Progenitor cell of endocrine pancreas (in vitro differentiated cells): Measurements from ENCODE around the gene ABCA10. TPM values are rescaled to one million over a fixed set of nuclear protein-coding genes. Genes with fewer than 3 reads are reported as not detected.
A peak's percentile ranks its signal among the peaks of the same experiment; 100 is the strongest.

Experiments
- DNase-seq: peaks from one replicate; pipeline ENCODE4 v3.0.0; 2021; ENCODE audit warnings: low spot score; ENCODE audit not compliant: unreplicated experiment
- H3K27ac Mint-ChIP-seq: 2 replicates; pipeline ENCODE4 v1.8.0; 2021; ENCODE audit warnings: mild to moderate bottlenecking, moderate library complexity, mixed read lengths
- H3K27me3 Mint-ChIP-seq: 2 replicates; pipeline ENCODE4 v1.8.0; 2021; ENCODE audit warnings: mixed read lengths
- H3K36me3 Mint-ChIP-seq: 2 replicates; pipeline ENCODE4 v1.8.0; 2022; ENCODE audit warnings: mixed read lengths; ENCODE audit not compliant: insufficient read depth
- H3K4me1 Mint-ChIP-seq: 2 replicates; pipeline ENCODE4 v1.8.0; 2021; ENCODE audit warnings: low read depth, mixed read lengths
- H3K4me3 Mint-ChIP-seq: 2 replicates; pipeline ENCODE4 v1.8.0; 2021; ENCODE audit warnings: low read depth, mild to moderate bottlenecking, moderate library complexity, mixed read lengths
- H3K9me3 Mint-ChIP-seq: 2 replicates; pipeline ENCODE4 v1.8.0; 2021; ENCODE audit warnings: low read depth, mixed read lengths
- total RNA-seq: library from RNA; stranded (reverse); gene quantifications from 2 replicates; pipeline ENCODE4 v1.2.1, GENCODE V29; 2021
- TF ChIP-seq, protein P1 (sequence below): fragments of 200-600 bp; sonication (generic); IDR thresholded peaks from one replicate; pipeline ENCODE4 v1.5.0; 2021; ENCODE audit warnings: antibody characterized with exemption, mild to moderate bottlenecking; ENCODE audit not compliant: unreplicated experiment

The ABCA10 gene
- total RNA-seq, 1 donor from 2014 or later, result 0.17 TPM

DNA sequence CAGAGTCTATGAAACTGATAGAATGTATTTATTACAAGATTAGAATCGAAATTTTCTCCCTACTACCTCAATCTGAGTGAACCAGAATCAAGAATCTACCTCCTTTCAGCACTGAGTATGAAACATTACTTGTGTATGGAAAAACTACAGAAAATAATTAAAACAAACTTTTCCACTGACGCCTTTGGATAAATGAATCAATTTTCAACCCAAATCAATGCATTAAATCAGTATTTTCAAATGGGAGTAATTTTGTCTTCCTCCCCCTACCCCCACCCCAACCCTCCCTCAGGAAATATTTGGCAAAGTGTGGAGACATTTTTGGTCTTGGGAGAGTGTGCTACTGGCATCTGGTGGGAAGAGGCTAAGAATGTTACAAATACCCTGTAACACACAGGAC is 7.8 kb upstream of the ABCA10 start:
- TF ChIP-seq, protein P1, sequence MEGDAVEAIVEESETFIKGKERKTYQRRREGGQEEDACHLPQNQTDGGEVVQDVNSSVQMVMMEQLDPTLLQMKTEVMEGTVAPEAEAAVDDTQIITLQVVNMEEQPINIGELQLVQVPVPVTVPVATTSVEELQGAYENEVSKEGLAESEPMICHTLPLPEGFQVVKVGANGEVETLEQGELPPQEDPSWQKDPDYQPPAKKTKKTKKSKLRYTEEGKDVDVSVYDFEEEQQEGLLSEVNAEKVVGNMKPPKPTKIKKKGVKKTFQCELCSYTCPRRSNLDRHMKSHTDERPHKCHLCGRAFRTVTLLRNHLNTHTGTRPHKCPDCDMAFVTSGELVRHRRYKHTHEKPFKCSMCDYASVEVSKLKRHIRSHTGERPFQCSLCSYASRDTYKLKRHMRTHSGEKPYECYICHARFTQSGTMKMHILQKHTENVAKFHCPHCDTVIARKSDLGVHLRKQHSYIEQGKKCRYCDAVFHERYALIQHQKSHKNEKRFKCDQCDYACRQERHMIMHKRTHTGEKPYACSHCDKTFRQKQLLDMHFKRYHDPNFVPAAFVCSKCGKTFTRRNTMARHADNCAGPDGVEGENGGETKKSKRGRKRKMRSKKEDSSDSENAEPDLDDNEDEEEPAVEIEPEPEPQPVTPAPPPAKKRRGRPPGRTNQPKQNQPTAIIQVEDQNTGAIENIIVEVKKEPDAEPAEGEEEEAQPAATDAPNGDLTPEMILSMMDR, result no peak
- H3K36me3 Mint-ChIP-seq, result no peaks in the 10 kb centered on the region
- H3K4me3 Mint-ChIP-seq, result no peak overlapping the region
- H3K27me3 Mint-ChIP-seq, result no peaks in the 10 kb centered on the region
- H3K9me3 Mint-ChIP-seq, result peaks cover 10% of the 10 kb centered on the region
- no peak for DNase-seq
- peaks cover 4% of the 10 kb centered on the region for H3K4me1 Mint-ChIP-seq
- no peak overlapping the region for H3K27ac Mint-ChIP-seq

DNA sequence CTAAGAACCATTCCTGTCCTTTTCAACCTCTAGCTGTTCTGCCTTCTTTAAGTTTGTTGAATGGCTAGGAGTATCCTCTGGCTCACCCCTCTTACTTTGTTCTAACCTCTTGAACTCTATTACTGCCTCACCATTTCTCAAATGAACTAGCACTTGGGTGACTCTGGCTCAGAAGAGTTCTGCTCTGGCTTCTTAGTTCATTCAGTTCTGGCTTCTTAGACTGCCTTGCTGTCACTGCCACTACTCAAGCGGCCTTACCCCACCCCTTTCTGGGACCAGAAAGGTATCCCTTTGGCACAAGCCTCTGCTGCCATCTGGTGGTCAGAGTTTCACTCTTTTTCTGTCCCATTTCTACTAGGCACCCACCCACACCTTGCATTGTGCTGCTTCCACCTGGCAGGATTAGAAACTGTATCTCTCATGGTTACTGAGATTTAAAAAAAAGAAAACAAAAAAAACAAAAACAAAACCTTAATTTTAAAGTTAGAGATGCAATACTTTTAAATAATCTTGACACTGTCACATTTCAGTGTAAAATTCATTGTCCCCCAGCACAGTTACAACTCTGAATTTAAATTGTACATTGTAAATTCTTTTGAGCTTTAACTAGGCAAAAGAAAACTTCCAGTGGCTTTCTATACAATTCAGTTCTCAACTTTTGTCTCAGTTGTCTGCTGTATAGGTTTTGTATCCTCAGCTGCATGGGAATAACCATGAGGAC is 6.9 kb upstream of the ABCA10 start:
- H3K9me3 Mint-ChIP-seq, result peaks cover 17% of the 10 kb centered on the region
- H3K4me3 Mint-ChIP-seq, result no peak overlapping the region
- DNase-seq, result peak; percentile 82
- no peaks in the 10 kb centered on the region for H3K27me3 Mint-ChIP-seq
- TF ChIP-seq, protein P1, result peak; percentile 87
- H3K36me3 Mint-ChIP-seq, result no peaks in the 10 kb centered on the region
- H3K27ac Mint-ChIP-seq, result no peak overlapping the region
- peaks cover 4% of the 10 kb centered on the region for H3K4me1 Mint-ChIP-seq

DNA sequence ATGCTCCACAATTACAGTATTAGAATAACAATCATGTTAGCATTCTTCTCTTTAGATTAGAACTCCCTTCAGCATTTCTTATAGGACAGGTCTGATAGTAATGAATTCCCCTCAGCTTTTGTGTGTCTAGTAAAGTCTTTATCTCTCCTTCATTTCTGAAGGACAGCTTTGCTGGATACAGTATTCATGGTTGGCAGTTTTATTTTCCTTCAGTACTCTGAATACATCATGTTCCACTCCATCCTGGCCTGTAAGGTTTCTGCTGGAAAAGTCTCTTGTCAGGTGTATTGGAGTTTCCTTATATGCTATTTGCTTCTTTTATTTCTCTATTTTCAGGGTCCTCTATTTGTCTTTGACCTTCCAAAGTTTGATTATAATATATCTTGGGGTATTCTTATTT is 4.0 kb upstream of the ABCA10 start:
- Mint-ChIP-seq H3K4me3 (no peak overlapping the region), H3K4me1 (peaks cover 2% of the 10 kb centered on the region), H3K36me3 (no peaks in the 10 kb centered on the region), H3K27me3 (no peaks in the 10 kb centered on the region), H3K27ac (no peak overlapping the region), H3K9me3 (peaks cover 19% of the 10 kb centered on the region)
- DNase-seq, result no peak
- TF ChIP-seq, protein P1, result no peak

DNA sequence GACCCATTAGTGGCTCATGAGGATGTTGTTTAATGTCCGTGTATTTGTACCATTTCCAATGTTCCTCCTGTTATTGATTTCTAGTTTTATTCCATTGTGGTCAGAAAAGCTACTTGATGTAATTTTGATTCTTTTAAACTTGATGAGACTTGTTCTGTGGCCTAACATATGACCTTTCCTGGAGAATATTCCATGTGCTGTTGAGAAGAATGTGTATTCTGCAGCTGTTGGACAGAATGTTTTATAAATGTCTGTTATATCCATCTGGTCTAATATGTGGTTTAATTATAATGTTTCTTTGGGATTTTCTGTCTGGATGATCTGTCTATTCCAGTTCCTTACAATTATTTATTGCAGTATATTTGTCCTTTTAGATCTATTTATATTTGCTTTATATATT is 2.9 kb upstream of the ABCA10 start:
- Mint-ChIP-seq H3K9me3 (peaks cover 19% of the 10 kb centered on the region), H3K4me3 (no peak overlapping the region), H3K4me1 (peaks cover 9% of the 10 kb centered on the region), H3K27ac (no peak overlapping the region), H3K36me3 (no peaks in the 10 kb centered on the region), H3K27me3 (no peaks in the 10 kb centered on the region)
- TF ChIP-seq, protein P1, result no peak
- no peak for DNase-seq

DNA sequence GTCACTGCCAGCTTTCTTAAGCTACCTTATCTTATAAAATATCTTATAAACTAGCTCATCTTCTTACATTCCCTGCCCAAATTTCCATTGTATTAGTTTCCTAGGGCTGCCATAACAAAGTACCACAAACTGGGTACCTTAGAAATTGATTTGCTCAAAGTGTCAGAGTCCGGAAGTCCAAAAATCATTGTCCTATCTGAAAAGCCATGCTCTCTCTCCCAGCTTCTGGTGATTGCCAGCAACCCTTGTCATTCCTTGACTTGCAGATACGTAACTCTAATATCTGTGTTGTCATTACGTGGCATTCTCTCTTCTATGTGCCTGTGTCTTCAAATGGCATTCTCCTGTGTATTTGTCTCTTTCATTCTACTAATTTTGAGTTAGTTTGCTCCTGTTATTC is 2.3 kb upstream of the ABCA10 start:
- Mint-ChIP-seq H3K36me3 (no peaks in the 10 kb centered on the region), H3K27ac (no peak overlapping the region), H3K4me3 (no peak overlapping the region), H3K4me1 (peaks cover 9% of the 10 kb centered on the region), H3K27me3 (no peaks in the 10 kb centered on the region), H3K9me3 (peaks cover 19% of the 10 kb centered on the region)
- no peak for DNase-seq
- TF ChIP-seq, protein P1, result no peak
